Neural crest cell (in vitro differentiated cells): ENCODE data around the gene CSF1. TPM values are rescaled to one million over a fixed set of nuclear protein-coding genes. Genes with fewer than 3 reads are reported as not detected.

Experiments used
- DNase-seq: peaks from one replicate; pipeline ENCODE4 v3.0.0; 2021; ENCODE audit warnings: low read depth, mixed read lengths, low spot score
- H3K27ac Mint-ChIP-seq: one replicate; pipeline ENCODE4 v1.8.0; 2021; ENCODE audit warnings: mild to moderate bottlenecking, mixed read lengths; ENCODE audit not compliant: unreplicated experiment
- H3K27me3 Mint-ChIP-seq: 2 replicates; pipeline ENCODE4 v1.8.0; 2021; ENCODE audit warnings: low read depth, mild to moderate bottlenecking, mixed read lengths
- H3K36me3 Mint-ChIP-seq: 2 replicates; pipeline ENCODE4 v1.8.0; 2021; ENCODE audit warnings: low read depth, mild to moderate bottlenecking, mixed read lengths
- H3K4me1 Mint-ChIP-seq: 2 replicates; pipeline ENCODE4 v1.8.0; 2021; ENCODE audit warnings: mixed read lengths
- H3K4me3 Mint-ChIP-seq: one replicate; pipeline ENCODE4 v1.8.0; 2021; ENCODE audit warnings: mild to moderate bottlenecking, mixed read lengths
- H3K9me3 Mint-ChIP-seq: 2 replicates; pipeline ENCODE4 v1.8.0; 2021; ENCODE audit warnings: mixed read lengths
- total RNA-seq: library from RNA; stranded (reverse); gene quantifications from 2 replicates; pipeline ENCODE4 v1.2.1, GENCODE V29; 2021
- TF ChIP-seq, protein P1 (sequence below): fragments of 200-600 bp; sonication (generic); conservative IDR thresholded peaks from 2 replicates; pipeline ENCODE4 v1.5.0; 2021; ENCODE audit warnings: antibody characterized with exemption, mild to moderate bottlenecking

CSF1 gene
- total RNA-seq, 1 donor from 2014 or later, result 17.9 TPM

GRCh38 chr1:109927356-109927755 is 16.7 kb downstream of the CSF1 start:
- Mint-ChIP-seq H3K4me1 (peaks cover 15% of the 10 kb centered on the region), H3K27me3 (no peaks in the 10 kb centered on the region), H3K27ac (peak overlapping the region; percentile 35), H3K4me3 (no peak overlapping the region), H3K9me3 (no peaks in the 10 kb centered on the region), H3K36me3 (peaks cover 19% of the 10 kb centered on the region)
- DNase-seq, result no peak
- TF ChIP-seq, protein P1, sequence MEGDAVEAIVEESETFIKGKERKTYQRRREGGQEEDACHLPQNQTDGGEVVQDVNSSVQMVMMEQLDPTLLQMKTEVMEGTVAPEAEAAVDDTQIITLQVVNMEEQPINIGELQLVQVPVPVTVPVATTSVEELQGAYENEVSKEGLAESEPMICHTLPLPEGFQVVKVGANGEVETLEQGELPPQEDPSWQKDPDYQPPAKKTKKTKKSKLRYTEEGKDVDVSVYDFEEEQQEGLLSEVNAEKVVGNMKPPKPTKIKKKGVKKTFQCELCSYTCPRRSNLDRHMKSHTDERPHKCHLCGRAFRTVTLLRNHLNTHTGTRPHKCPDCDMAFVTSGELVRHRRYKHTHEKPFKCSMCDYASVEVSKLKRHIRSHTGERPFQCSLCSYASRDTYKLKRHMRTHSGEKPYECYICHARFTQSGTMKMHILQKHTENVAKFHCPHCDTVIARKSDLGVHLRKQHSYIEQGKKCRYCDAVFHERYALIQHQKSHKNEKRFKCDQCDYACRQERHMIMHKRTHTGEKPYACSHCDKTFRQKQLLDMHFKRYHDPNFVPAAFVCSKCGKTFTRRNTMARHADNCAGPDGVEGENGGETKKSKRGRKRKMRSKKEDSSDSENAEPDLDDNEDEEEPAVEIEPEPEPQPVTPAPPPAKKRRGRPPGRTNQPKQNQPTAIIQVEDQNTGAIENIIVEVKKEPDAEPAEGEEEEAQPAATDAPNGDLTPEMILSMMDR, result no peak

GRCh38 chr1:109927911-109928321 is 17.3 kb downstream of the CSF1 start:
- no peak overlapping the region for H3K4me3 Mint-ChIP-seq

DNA sequence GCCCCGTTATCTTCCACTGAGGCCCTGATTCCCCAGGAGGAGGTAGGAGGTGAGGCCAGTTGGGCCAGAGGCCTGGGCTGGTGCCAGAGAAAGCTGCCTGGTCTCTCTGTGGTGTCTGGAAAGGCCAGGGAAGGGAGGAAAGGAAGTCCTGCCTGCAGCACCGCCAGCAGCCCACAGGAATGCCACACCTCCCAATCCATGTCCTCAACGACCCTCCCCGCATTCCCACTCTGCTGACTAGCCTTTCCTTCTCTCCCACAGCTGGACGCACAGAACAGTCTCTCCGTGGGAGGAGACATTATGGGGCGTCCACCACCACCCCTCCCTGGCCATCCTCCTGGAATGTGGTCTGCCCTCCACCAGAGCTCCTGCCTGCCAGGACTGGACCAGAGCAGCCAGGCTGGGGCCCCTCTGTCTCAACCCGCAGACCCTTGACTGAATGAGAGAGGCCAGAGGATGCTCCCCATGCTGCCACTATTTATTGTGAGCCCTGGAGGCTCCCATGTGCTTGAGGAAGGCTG is 18.0 kb downstream of the CSF1 start:
- no peaks in the 10 kb centered on the region for H3K9me3 Mint-ChIP-seq
- TF ChIP-seq, protein P1, result no peak
- no peak overlapping the region for H3K27ac Mint-ChIP-seq
- H3K36me3 Mint-ChIP-seq, result peaks cover 19% of the 10 kb centered on the region
- DNase-seq, result no peak
- H3K27me3 Mint-ChIP-seq, result no peaks in the 10 kb centered on the region
- no peak overlapping the region for H3K4me3 Mint-ChIP-seq
- H3K4me1 Mint-ChIP-seq, result peaks cover 15% of the 10 kb centered on the region

More at GRCh38 chr1:109927911-109928321, 17.3 kb downstream of the CSF1 start:
- Mint-ChIP-seq H3K4me1 (peaks cover 15% of the 10 kb centered on the region), H3K27ac (no peak overlapping the region), H3K36me3 (peaks cover 19% of the 10 kb centered on the region), H3K27me3 (no peaks in the 10 kb centered on the region), H3K9me3 (no peaks in the 10 kb centered on the region)
- DNase-seq, result no peak
- TF ChIP-seq, protein P1, result no peak

DNA sequence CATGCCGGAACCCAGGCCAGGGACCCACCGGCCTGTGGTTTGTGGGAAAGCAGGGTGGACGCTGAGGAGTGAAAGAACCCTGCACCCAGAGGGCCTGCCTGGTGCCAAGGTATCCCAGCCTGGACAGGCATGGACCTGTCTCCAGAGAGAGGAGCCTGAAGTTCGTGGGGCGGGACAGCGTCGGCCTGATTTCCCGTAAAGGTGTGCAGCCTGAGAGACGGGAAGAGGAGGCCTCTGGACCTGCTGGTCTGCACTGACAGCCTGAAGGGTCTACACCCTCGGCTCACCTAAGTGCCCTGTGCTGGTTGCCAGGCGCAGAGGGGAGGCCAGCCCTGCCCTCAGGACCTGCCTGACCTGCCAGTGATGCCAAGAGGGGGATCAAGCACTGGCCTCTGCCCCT is 18.5 kb downstream of the CSF1 start:
- Mint-ChIP-seq H3K4me3 (no peak overlapping the region), H3K9me3 (no peaks in the 10 kb centered on the region), H3K27me3 (no peaks in the 10 kb centered on the region), H3K27ac (no peak overlapping the region), H3K36me3 (peaks cover 19% of the 10 kb centered on the region), H3K4me1 (peaks cover 15% of the 10 kb centered on the region)
- DNase-seq, result no peak
- TF ChIP-seq, protein P1, result no peak

DNA sequence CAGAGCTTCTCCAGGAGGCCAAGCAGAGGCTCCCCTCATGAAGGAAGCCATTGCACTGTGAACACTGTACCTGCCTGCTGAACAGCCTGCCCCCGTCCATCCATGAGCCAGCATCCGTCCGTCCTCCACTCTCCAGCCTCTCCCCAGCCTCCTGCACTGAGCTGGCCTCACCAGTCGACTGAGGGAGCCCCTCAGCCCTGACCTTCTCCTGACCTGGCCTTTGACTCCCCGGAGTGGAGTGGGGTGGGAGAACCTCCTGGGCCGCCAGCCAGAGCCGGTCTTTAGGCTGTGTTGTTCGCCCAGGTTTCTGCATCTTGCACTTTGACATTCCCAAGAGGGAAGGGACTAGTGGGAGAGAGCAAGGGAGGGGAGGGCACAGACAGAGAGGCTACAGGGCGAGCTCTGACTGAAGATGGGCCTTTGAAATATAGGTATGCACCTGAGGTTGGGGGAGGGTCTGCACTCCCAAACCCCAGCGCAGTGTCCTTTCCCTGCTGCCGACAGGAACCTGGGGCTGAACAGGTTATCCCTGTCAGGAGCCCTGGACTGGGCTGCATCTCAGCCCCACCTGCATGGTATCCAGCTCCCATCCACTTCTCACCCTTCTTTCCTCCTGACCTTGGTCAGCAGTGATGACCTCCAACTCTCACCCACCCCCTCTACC is 19.1 kb downstream of the CSF1 start:
- peaks cover 19% of the 10 kb centered on the region for H3K36me3 Mint-ChIP-seq
- no peaks in the 10 kb centered on the region for H3K9me3 Mint-ChIP-seq
- H3K4me3 Mint-ChIP-seq, result no peak overlapping the region
- H3K27ac Mint-ChIP-seq, result no peak overlapping the region
- TF ChIP-seq, protein P1, result no peak
- DNase-seq, result no peak
- H3K27me3 Mint-ChIP-seq, result no peaks in the 10 kb centered on the region
- H3K4me1 Mint-ChIP-seq, result peaks cover 15% of the 10 kb centered on the region
